Activated CD4-positive, alpha-beta memory T cell treated with anti-CD3 and anti-CD28 coated beads for 36 hours (primary cell): ENCODE measurements around the gene KLC4. TPM values are rescaled to one million over a fixed set of nuclear protein-coding genes. Genes with fewer than 3 reads are reported as not detected.

ENCODE experiments used
- CTCF ChIA-PET: fragments of 350-600 bp; sonication (Branson Sonifier 250); formaldehyde crosslinking; loops from one replicate; lab custom pipeline; 2021; ENCODE audit warnings: antibody characterized with exemption, inconsistent platforms; lab: Charles Lee
- POLR2A ChIA-PET: fragments of 350-600 bp; sonication (Branson Sonifier 250); formaldehyde crosslinking; loops from one replicate; lab custom pipeline; 2021; ENCODE audit warnings: antibody characterized with exemption; lab: Charles Lee
- DNase-seq: peaks from one replicate; pipeline ENCODE4 v3.0.0-alpha.2; 2020
- H3K27ac Mint-ChIP-seq: one replicate; pipeline ENCODE4 v1.8.0; 2021; ENCODE audit warnings: mixed read lengths
- H3K27me3 Mint-ChIP-seq: one replicate; pipeline ENCODE4 v1.8.0; 2021; ENCODE audit warnings: mixed read lengths
- H3K36me3 Mint-ChIP-seq: one replicate; pipeline ENCODE4 v1.8.0; 2021; ENCODE audit warnings: mixed read lengths
- H3K4me1 Mint-ChIP-seq: one replicate; pipeline ENCODE4 v1.8.0; 2021; ENCODE audit warnings: low read depth, mixed read lengths
- H3K4me3 Mint-ChIP-seq: one replicate; pipeline ENCODE4 v1.8.0; 2021; ENCODE audit warnings: mild to moderate bottlenecking, mixed read lengths
- H3K9me3 Mint-ChIP-seq: one replicate; pipeline ENCODE4 v1.8.0; 2021; ENCODE audit warnings: mixed read lengths
- intact Hi-C: fragments of 100-400 bp; cut with micrococcal nuclease; formaldehyde crosslinking; loops from one replicate; pipeline ENCODE4 v1.15.1; 2023
- total RNA-seq, 2 experiments: library from RNA; stranded (reverse); gene quantifications; one replicate each; pipeline ENCODE4 v1.2.3, GENCODE V29; 2021

KLC4 gene
- total RNA-seq, 2 experiments from 2014 or later = 11.0 to 11.9 TPM

DNA sequence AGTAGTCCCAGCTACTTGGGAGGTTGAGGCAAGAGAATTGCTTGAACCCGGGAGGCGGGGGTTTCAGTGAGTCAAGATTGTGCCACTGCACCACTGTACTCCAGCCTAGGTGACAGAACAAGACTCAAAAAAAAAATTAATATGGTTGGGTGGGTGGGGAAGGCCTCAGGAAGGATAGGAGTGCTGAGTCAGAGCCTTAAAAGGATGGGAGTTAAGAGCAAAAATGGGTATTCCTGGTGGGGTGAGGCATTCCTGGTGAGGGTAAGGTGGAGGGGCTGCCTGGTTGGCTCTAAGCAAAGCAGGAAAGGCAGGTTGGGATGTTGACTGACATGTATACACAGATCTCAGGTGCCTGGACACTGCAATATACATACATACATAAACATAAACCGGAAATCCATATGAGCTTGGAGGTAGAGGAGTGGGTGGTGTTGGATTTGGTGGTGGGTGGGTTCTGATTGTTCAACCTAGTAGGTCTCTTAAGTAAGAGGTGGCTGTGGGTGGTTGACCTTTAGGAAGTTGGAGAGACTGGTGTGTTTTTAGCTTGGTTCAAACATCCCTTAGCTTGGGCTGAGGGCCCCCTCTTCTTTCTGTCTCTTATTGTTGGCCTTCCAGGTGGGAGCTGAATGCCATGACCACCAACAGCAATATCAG, 39.3 kb upstream of the KLC4 start:
- intact Hi-C loops = no loop called here
- POLR2A ChIA-PET = interaction anchor here (0.7 to 1.6 kb wide), 2 partner anchors 39 to 91 kb away, joined by 3 to 8 read pairs; partner anchors contain the start of genes CNPY3 and MRPL2

DNA sequence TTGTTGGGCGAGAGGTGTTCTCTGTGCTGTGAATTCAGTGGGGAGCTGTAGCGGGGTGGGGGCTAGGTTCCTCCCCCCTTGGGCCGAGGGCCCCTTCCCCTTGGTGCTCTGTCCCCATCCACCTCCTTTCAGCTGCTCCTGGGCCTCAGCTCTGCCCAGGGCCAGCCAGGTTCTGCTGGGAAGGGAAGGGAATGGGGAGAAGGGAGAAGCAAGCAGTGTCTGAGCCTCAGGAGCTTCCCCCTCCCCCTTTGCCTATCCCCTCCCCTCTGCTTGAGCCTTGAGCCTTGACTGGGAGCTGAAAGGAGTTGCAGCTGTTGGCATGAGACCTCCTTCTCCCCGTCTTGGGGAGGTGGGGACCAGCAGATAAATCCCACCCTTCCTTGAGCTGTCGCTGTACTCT, 38.6 kb upstream of the KLC4 start:
- H3K36me3 Mint-ChIP-seq = peaks cover 31% of the 10 kb centered on the region
- DNase-seq = no peak
- H3K4me1 Mint-ChIP-seq = peaks cover 51% of the 10 kb centered on the region
- intact Hi-C loops = no loop called here
- H3K27ac Mint-ChIP-seq = peak overlapping the region; percentile 31
- H3K4me3 Mint-ChIP-seq = peak overlapping the region; percentile 77
- no peaks in the 10 kb centered on the region for H3K27me3 Mint-ChIP-seq
- CTCF ChIA-PET = interaction anchor here (0.5 to 2.6 kb wide), 6 partner anchors 35 to 153 kb away, joined by 3 to 11 read pairs (median 3); no protein-coding TSS in a partner anchor
- POLR2A ChIA-PET = interaction anchor here (0.7 to 1.6 kb wide), 3 partner anchors 32 to 91 kb away, joined by 3 to 8 read pairs (median 8); partner anchors contain the start of genes CNPY3, CUL7 and MRPL2
- no peaks in the 10 kb centered on the region for H3K9me3 Mint-ChIP-seq

More for the DNA sequence above, 39.3 kb upstream of the KLC4 start:
- Mint-ChIP-seq H3K4me1 (peaks cover 52% of the 10 kb centered on the region), H3K27ac (peak overlapping the region; percentile 5), H3K9me3 (no peaks in the 10 kb centered on the region), H3K4me3 (no peak overlapping the region), H3K36me3 (peaks cover 27% of the 10 kb centered on the region), H3K27me3 (no peaks in the 10 kb centered on the region)
- CTCF ChIA-PET = interaction anchor here (0.5 to 2.6 kb wide), 6 partner anchors 35 to 154 kb away, joined by 3 to 11 read pairs (median 3); no protein-coding TSS in a partner anchor
- DNase-seq = no peak

DNA sequence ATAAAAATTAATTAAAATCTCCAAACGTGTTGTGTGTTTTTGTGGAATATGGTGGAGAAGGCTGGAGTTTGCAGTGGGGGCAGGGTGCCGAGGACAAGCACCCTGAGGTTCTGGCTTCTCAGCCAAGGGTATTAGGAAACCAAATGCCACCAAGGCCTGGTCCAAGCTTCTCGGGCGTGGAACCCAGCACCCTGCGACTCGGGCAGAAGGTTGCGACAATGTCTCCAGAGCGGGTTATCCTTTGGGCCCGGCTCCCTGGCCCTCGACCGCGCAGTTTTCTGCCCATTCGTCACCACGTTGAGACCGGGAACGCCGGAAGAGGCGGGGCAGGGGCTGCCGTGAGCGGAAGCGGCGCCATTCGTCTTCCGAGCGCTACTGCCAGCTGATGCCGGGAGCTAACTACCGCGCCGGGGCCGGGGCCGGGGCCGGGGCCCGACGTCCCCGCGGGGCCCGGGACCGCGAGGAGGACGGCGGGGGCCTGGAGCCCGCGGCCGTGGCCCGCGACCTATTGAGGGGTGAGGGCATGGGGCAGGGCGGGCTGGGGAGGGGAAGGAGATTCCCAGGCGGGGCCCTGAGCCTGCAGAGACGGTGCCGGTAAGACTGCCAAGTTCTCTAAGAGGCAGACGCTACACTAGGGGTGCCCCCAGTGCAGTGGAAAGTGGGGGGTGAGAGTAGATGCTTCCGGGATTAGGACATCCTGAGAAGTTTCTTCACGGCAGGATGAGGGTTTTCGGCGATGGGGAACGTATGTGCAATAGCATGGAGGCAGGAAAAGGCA, 38.0 kb upstream of the KLC4 start, which contains the start of gene RRP36:
TSS of gene RRP36 (plus strand) at position 354 of the 778 bp plus-strand sequence. CDS start at position 386, 32 bp downstream.
- DNase-seq = peak; percentile 79
- H3K4me3 Mint-ChIP-seq = peak within 1 kb of the TSS; percentile 98
- CTCF ChIA-PET = interaction anchor here (0.9 to 2.6 kb wide), 6 partner anchors 24 to 153 kb away, joined by 3 to 11 read pairs (median 3); no protein-coding TSS in a partner anchor
- peaks cover 34% of the 10 kb centered on the region for H3K36me3 Mint-ChIP-seq
- H3K9me3 Mint-ChIP-seq = no peaks in the 10 kb centered on the region
- peaks cover 45% of the 10 kb centered on the region for H3K4me1 Mint-ChIP-seq
- intact Hi-C loops = loop anchor here (1.0 kb wide), 1 partner anchor 7 kb away; the partner anchor contains the start of gene KLHDC3
- no peaks in the 10 kb centered on the region for H3K27me3 Mint-ChIP-seq
- POLR2A ChIA-PET = interaction anchor here (1.1 to 1.6 kb wide), 4 partner anchors 8 to 92 kb away, joined by 3 to 8 read pairs (median 7); partner anchors contain the start of genes CNPY3, CUL7, KLC4 and KLHDC3
- peak within 1 kb of the TSS; percentile 95 for H3K27ac Mint-ChIP-seq

DNA sequence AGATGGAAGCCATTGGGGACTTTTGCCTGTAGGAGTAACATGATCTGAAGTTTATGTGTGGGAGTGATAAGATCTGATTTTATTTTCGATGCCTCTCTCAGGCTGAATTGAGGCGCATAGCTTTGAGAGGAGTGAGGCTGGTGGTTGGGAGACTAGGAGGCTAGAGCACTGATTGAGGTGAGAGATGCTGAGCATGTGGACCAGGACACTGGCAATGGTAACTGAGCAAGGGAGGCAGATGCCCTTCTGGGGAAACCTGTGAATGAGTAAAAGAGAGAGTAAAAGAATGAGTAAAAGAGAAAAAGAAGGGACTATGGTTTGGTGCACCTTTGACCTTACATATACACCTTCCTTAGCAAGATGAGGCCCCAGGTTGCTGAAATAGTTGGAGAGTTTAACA, 35.0 kb upstream of the KLC4 start:
- intact Hi-C loops = no loop called here
- peaks cover 28% of the 10 kb centered on the region for H3K4me1 Mint-ChIP-seq
- peak overlapping the region; percentile 81 for H3K27ac Mint-ChIP-seq
- CTCF ChIA-PET = interaction anchor here (1.9 kb wide), 1 partner anchor 119 kb away, joined by 7 read pairs; no protein-coding TSS in a partner anchor
- H3K4me3 Mint-ChIP-seq = peak overlapping the region; percentile 30
- H3K27me3 Mint-ChIP-seq = no peaks in the 10 kb centered on the region
- H3K9me3 Mint-ChIP-seq = no peaks in the 10 kb centered on the region
- POLR2A ChIA-PET = interaction anchor here (1.2 to 1.4 kb wide), 3 partner anchors 10 to 12 kb away, joined by 3 to 4 read pairs (median 3); partner anchors contain the start of genes KLHDC3 and MEA1
- peak; percentile 32 for DNase-seq
- H3K36me3 Mint-ChIP-seq = peaks cover 39% of the 10 kb centered on the region

DNA sequence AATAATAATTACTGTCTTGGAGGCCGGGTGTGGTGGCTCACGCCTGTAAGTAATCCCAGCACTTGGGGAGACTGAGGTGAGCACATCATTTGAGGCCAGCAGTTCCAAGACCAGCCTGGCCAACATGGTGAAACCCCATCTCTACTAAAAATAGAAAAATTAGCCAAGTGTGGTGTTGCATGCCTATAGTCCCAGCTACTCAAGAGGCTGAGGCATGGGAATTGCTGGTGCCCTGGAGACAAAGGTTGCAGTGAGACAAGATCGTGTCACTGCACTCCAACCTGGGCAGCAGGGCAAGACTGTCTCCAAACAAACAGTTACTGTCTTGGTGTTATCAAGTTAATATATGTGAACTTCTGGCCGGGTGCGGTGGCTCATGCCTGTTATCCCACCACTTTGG, 33.1 kb upstream of the KLC4 start:
- ChIA-PET CTCF (interaction anchor here (1.1 kb wide), 1 partner anchor 117 kb away, joined by 3 read pairs; no protein-coding TSS in a partner anchor), POLR2A (interaction anchor here (0.8 kb wide), 1 partner anchor 42 kb away, joined by 3 read pairs; the partner anchor contains the start of gene PPP2R5D)
- Mint-ChIP-seq H3K9me3 (no peaks in the 10 kb centered on the region), H3K4me3 (no peak overlapping the region), H3K4me1 (peaks cover 19% of the 10 kb centered on the region), H3K27me3 (no peaks in the 10 kb centered on the region), H3K27ac (no peak overlapping the region), H3K36me3 (peaks cover 46% of the 10 kb centered on the region)
- DNase-seq = no peak
- intact Hi-C loops = no loop called here

DNA sequence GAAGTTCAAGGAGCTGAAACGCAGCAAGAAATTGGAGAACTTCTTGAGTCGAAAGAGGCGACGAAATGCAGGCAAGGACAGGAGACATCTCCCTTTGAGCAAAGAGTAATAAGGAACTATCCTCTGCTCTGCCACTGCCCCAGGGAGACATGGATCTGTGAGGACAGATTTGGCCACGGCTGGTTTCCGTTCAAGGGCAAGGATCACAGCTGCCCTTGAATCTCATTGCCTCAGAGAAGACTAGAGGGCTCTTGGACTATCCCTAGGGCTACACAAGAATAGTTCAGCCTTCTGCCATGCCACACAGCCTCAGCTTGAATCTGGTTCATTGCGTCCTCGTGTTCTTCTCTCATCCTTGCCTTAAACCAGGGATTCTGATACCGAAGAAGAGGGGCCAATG, 30.3 kb upstream of the KLC4 start:
- H3K27ac Mint-ChIP-seq = no peak overlapping the region
- POLR2A ChIA-PET = interaction anchor here (0.7 to 1.3 kb wide), 2 partner anchors 15 to 24 kb away, joined by 3 to 4 read pairs; partner anchors contain the start of genes CUL7, KLHDC3 and MEA1

DNA sequence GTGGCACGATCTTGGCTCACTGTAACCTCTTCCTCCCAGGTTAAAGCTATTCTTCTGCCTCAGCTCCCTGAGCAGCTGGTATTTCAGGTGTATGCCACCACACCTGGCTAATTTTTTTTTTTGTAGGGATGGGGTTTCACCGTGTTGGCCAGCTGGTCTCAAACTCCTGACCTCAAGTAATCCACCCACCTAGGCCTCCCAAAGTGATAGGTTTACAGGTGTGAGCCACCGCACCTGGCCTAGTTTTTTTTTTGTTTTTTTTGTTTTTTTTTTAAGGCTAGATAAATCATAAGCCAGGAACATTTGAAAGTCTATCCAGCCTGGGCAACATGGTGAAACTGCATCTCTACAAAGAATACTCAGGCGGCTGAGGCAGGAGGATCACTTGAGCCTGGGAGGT, 27.1 kb upstream of the KLC4 start:
- Mint-ChIP-seq H3K27me3 (no peaks in the 10 kb centered on the region), H3K4me1 (no peaks in the 10 kb centered on the region), H3K9me3 (no peaks in the 10 kb centered on the region), H3K4me3 (no peak overlapping the region), H3K27ac (no peak overlapping the region), H3K36me3 (peaks cover 40% of the 10 kb centered on the region)
- ChIA-PET CTCF (interaction anchor here (1.0 kb wide), 1 partner anchor 21 kb away, joined by 3 read pairs; the partner anchor contains the start of gene CUL7), POLR2A (no interaction called here)
- intact Hi-C loops = no loop called here
- no peak for DNase-seq

More for the DNA sequence above, 30.3 kb upstream of the KLC4 start:
- H3K9me3 Mint-ChIP-seq = no peaks in the 10 kb centered on the region
- DNase-seq = no peak
- no peak overlapping the region for H3K4me3 Mint-ChIP-seq
- CTCF ChIA-PET = interaction anchor here (1.3 kb wide), 1 partner anchor 200 kb away, joined by 3 read pairs; the partner anchor contains the start of gene DNPH1
- intact Hi-C loops = no loop called here
- H3K27me3 Mint-ChIP-seq = no peaks in the 10 kb centered on the region
- peaks cover 8% of the 10 kb centered on the region for H3K4me1 Mint-ChIP-seq
- H3K36me3 Mint-ChIP-seq = peaks cover 56% of the 10 kb centered on the region

DNA sequence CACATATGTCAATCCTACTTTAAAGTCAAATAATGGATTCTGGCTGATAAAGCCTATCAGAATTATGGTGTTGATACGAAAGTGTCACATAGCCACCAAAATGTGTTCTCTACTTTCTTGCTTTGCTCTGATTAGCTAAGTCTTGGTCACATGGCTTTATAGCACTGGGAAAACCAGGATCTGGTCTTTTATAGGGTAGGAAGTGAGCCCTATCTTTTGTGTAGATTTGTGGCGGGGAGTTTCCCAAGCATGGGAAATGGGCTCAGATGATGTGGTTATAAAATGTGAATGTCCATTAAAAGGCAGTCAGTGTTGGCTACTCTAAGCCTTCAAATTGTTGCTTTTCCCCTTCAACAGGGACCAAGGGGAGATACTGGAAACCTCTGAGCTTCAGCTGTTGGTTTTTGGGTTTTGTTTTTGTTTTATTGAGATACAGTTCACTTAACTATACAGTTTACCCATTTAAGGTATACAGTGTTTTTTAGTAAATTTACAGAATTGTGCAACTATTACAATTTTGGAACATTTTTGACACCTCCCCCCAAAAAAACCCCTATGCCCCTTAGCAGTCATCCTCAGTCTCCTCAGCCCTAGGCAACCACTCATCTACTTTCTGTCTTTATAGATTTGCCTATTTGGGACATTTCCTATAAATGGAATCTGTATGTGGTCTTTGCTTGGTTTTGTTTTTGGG, 25.8 kb upstream of the KLC4 start:
- Mint-ChIP-seq H3K4me3 (no peak overlapping the region), H3K36me3 (peaks cover 39% of the 10 kb centered on the region), H3K27me3 (no peaks in the 10 kb centered on the region), H3K4me1 (no peaks in the 10 kb centered on the region), H3K9me3 (no peaks in the 10 kb centered on the region), H3K27ac (peak overlapping the region; percentile 55)
- DNase-seq = no peak
- intact Hi-C loops = no loop called here
- ChIA-PET CTCF (interaction anchor here (1.0 kb wide), 1 partner anchor 133 kb away, joined by 3 read pairs; no protein-coding TSS in a partner anchor), POLR2A (no interaction called here)

DNA sequence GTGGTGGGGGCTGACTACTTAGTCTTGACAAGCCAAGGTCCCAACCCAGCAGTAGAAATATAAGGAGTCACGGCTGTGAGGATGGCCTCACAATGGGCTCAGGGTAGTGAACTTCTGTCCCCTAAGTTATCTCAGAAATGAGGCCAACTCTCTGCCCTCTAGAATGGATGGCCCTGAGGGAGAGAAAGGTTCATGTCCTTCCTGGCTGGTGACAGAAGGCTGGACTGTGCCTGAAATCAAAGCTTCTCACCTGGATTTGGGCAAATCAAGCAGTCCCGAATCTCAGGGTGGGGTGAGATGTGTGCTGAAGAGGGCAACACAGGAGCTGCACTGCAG, 25.3 kb upstream of the KLC4 start:
- no peaks in the 10 kb centered on the region for H3K27me3 Mint-ChIP-seq
- H3K36me3 Mint-ChIP-seq = peaks cover 39% of the 10 kb centered on the region
- no peak overlapping the region for H3K4me3 Mint-ChIP-seq
- DNase-seq = no peak
- H3K27ac Mint-ChIP-seq = peak overlapping the region; percentile 33
- ChIA-PET POLR2A (no interaction called here), CTCF (no interaction called here)
- no peaks in the 10 kb centered on the region for H3K4me1 Mint-ChIP-seq
- intact Hi-C loops = no loop called here
- H3K9me3 Mint-ChIP-seq = no peaks in the 10 kb centered on the region

DNA sequence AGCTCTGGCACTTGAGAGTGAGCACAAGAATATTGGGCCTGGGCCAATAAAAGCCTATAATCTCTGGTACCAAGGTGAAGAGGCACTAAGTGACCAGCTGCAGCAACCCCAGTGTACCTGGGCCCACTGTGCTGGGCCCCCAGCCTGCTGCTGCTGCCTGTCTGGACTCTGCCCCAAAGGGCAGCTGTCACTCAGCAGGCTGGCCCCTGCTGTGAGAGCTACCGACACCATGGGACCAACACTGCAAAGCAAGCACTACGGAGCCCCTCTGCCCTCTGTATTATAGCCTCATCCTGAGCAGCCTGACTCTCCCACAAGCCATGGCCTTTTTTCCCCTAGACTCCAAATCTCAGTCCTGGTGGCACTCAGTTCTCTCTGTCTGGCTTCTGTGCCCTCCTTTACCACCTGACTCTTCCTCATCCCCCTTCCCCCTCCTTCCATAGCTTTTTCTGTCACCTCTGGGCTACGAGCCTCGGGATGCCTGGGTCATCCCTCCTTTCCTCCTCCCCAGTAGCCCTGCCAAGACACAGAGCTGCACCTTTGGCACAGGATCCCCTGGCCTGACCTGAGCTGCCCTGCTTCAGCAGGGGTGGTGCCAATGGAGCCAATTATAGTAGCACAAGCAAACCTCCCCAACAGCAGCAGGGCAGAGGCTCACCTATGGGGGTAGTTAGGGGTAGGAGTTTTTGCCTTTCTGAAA, 23.8 kb upstream of the KLC4 start:
- Mint-ChIP-seq H3K4me1 (no peaks in the 10 kb centered on the region), H3K27me3 (no peaks in the 10 kb centered on the region), H3K27ac (no peak overlapping the region), H3K4me3 (no peak overlapping the region), H3K9me3 (no peaks in the 10 kb centered on the region), H3K36me3 (peaks cover 31% of the 10 kb centered on the region)
- POLR2A ChIA-PET = interaction anchor here (0.6 to 1.4 kb wide), 3 partner anchors 11 to 106 kb away, joined by 3 read pairs; partner anchors contain the start of genes CNPY3 and CUL7
- CTCF ChIA-PET = no interaction called here
- no peak for DNase-seq
- intact Hi-C loops = no loop called here
